ENCODE results near the gene MARCHF5.

Gene MARCHF5, protein sequence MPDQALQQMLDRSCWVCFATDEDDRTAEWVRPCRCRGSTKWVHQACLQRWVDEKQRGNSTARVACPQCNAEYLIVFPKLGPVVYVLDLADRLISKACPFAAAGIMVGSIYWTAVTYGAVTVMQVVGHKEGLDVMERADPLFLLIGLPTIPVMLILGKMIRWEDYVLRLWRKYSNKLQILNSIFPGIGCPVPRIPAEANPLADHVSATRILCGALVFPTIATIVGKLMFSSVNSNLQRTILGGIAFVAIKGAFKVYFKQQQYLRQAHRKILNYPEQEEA

GRCh38 chr10:92290837-92291615 is at the start of gene MARCHF5, which contains the start of gene CPEB3:
TSS of gene MARCHF5 (plus strand) at chr10:92291167. CDS start at chr10:92291495, 328 bp downstream.
TSS of gene CPEB3 (minus strand) at chr10:92291078. CDS start at chr10:92240350, 50,728 bp downstream.
- peak; percentile 76 for DNase-seq (ENCODE audit: low read depth)

GRCh38 chr10:92241501-92241900 is 49.5 kb upstream of the MARCHF5 start:
- no peak for DNase-seq (ENCODE audit: low read depth)

DNA sequence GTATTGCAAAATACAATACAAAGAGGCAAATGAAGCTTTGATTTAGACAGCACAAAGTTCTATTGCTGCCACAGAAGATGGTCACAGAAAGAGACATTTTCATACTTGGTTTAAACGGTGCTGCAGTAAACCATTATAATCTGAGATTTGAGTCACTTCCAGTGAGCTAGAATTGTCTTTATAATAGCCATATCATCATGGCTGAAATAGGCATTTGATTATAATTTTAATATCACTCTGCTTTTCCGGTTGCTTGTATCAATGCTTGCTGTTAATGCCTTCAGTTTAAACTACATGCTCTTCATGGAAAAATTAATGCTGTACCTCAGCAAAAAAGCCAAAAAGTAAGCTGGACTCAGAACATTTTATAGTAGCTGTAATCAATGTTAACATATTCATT is 48.6 kb upstream of the MARCHF5 start:
- DNase-seq (ENCODE audit: low read depth): no peak

DNA sequence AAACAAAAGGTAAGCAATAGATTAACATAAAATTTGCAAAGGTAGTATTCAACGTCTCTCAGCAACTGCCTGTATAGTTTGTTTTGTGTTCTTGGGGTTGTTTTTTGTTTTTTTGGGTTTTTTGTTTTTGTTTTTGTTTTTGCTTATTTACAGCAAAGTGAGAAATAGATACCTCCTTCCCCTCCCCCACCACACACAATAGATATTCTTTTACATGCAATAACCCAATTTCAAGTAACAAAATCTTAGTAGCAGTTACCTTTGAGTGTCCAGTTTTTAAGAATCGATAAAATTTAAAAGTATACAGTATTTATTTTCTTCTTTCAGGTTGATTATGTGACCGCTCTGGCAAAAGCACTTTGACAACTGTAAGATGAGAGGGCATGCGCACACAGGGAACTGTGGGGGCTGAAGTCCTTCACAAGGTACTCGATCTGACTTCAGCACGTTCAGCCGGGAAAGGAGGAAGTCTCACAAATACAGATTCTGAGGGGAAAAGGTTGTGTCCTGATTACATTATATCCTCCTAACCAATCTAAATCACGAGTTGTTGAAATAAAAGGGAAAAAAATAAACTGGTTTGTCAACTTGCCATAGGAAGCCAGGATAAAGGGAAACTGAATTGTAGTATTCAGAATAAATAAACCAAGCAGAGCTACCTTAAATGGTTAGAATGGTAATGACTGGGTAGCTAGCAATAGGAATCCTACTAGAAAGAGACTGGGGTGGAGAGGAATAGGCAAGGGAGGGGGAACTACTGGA is 47.9 kb upstream of the MARCHF5 start:
- no peak for DNase-seq (ENCODE audit: low read depth)

DNA sequence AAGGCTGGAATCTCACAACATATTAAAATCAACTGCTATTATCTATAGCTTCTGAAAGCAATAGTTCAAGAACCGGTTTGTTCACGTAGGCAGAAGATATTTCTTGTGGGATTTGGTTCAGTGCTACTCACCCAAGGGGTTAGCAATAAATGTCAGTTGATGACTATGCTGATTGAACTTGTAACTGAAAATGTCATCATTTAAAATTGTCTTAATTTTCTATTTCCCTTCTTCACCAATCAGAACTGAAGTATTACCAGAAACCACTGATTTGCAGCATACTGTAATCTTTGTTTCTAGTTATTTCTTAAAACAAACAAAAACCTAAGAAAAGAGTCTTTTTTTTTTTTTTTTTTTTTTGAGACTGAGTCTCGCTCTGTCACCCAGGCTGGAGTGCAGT is 46.2 kb upstream of the MARCHF5 start:
- no peak for DNase-seq (ENCODE audit: low read depth)

- DNase-seq (ENCODE audit: low read depth): no peak
These were observed 42.4 kb upstream of the MARCHF5 start for GRCh38 chr10:92248566-92248965.

GRCh38 chr10:92263396-92263795 is 27.6 kb upstream of the MARCHF5 start:
- DNase-seq (ENCODE audit: low read depth): no peak

DNA sequence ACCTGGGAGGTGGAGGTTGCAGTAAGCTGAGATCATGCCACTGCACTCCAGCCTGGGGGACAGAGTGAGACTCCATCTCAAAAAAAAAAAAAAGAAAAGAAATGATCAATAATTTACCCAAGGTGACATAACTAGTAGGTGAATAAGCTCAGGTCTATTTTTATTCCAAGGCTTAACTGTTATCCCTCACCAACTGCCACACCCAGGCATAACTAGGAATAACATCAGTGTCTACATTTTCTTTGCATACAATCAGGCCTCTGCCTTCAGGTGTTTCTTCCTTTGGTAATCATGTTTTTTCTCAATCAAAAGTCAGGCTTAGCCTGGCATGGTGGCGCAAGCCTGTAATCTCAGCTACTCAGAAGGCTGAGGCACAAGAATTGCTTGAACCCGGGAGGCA is 26.7 kb upstream of the MARCHF5 start:
- no peak for DNase-seq (ENCODE audit: low read depth)

- no peak for DNase-seq (ENCODE audit: low read depth)
These were observed 25.2 kb upstream of the MARCHF5 start for GRCh38 chr10:92265687-92266258.

DNA sequence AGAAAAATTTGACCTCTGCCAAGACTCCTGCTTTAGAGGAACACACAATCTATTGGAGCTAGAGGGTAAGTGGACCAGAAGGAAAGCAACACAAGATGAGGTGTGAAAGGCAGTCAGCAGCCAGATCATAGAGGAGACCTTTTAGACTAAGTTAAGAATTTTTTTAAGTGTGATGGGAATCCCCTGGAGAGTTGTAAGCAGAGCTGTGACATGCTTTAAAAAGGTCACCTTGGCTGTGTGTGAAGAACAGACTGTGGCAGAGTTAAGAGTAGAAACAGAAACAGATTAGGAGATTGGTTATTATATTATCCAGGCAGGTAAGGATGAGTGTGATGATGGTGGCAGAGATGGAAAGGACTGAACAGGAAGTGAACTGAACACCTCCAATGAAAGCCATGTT is 23.6 kb upstream of the MARCHF5 start:
- DNase-seq (ENCODE audit: low read depth): no peak

DNA sequence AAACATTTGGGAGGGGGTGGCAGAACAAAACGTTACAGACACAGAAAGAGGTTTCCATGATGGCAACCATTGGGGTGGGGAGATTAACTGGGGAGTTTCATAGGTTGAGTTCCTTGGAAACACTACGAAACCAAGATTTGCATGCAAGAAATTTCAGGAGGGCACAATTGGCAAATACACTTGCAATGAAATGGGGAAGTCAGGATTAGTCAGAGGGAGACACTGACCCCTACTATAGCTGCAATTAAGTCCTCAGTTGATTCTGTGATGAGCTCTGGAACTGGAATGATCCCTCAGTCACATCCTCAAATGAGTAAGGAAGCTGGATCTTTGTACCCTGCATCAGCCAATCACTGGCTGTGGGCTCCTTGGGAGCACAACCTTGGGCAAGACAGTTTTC is 22.2 kb upstream of the MARCHF5 start:
- DNase-seq (ENCODE audit: low read depth): no peak

- DNase-seq (ENCODE audit: low read depth): no peak
These were observed 16.9 kb upstream of the MARCHF5 start for GRCh38 chr10:92274071-92274470.

GRCh38 chr10:92278996-92279696 is 11.8 kb upstream of the MARCHF5 start:
- DNase-seq (ENCODE audit: low read depth): no peak

GRCh38 chr10:92284112-92284704 is 6.8 kb upstream of the MARCHF5 start:
- no peak for DNase-seq (ENCODE audit: low read depth)

DNA sequence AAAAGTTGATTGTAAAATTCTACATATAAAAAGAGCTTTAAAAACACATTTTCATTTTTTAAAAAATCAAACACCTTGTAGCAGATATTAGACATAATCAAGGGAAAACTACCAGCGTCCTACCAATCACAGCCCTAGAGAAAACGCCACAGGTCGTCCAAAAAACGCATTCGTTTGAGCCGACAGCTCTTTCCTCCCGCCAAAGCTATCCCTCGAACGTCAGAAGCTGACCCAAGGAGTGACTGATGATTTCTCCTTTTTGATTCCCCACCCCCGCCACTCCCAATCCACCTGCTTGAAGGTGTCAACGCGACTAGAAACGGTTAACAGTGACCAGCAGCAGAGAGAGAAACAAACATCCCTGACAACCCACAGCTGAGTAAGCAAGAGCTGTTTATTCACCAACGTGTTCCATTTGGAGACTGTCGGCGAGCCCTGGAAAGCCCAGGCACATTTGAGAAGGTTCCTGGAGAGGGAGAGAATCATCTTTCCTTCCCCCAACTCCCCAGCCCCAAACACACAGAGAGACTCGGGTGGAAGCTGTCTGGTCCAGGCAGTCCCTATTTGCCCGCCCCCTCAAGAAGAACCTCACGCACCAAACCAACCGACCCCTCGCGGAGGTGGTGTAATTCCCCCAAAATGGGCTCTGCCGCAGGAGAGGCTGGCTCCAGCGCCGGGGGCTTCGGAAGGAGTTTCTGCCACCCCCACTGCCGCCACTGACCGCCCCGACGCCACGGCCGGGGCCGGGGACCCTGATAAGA is 711 bp upstream of the MARCHF5 start:
- no peak for DNase-seq (ENCODE audit: low read depth)

DNA sequence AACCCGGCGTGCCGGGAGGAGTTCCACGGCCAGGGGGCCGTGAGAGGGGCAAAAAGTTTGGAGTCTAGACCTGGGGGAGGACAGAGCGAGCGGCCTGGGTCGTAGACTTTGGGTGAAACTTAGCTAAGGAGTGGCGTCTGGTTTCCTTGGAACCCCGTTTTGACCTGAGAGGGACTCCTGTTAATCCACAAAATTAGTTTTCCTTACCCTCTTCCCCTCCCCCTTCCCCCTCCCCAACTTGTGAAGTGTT is 574 bp downstream of the MARCHF5 start:
- DNase-seq (ENCODE audit: low read depth): no peak

- DNase-seq (ENCODE audit: low read depth): no peak
These were observed 1.2 kb downstream of the MARCHF5 start for GRCh38 chr10:92291921-92292845.

- DNase-seq (ENCODE audit: low read depth): no peak
These were observed 7.5 kb downstream of the MARCHF5 start for GRCh38 chr10:92298487-92298886.

- no peak for DNase-seq (ENCODE audit: low read depth)
These were observed 12.1 kb downstream of the MARCHF5 start for GRCh38 chr10:92303096-92303495.

DNA sequence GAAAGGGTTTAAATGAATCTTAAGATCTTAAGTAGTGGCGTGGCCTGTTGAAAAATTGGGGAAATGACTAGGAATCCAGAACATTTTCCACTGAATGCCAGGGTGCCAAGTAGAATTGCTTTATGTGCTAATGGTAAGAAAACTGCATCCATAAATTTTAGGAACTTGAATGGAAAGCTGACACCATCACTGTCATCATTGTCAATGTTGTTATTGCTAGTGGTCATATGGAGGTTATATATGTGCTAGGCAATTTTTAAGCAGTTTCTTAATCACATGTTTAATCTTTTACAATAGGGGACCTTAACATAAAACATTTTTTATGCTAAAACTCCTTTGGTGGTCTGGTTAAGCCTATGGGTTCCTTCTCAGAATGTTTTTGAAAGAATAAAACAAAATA is 13.1 kb downstream of the MARCHF5 start:
- DNase-seq (ENCODE audit: low read depth): no peak

All from GM04503 (cell line).